ENCODE results near the gene PLEKHH1. TPM values are rescaled to one million over a fixed set of nuclear protein-coding genes. Genes with fewer than 3 reads are reported as not detected.

Gene PLEKHH1
- polyA plus RNA-seq, 3 donors, result 0.23 TPM; not detected in 2

GRCh38 chr14:67528276-67528675 lies 4.8 kb upstream of the PLEKHH1 start:
- H3K9me3 ChIP-seq (replicated peaks in 1 of 2; ENCODE audit: control insufficient read depth in 1 of 2, insufficient read depth in 1 of 2, low read length in 2 of 2), result no peaks in the 10 kb centered on the region
- H3K79me2 ChIP-seq (ENCODE audit: insufficient read depth, low read length), result no peaks in the 10 kb centered on the region
- H3K27ac ChIP-seq (ENCODE audit: low read depth in 1 of 2, low read length in 2 of 2), result no peak overlapping the region
- no peak overlapping the region for H3K4me2 ChIP-seq (replicated peaks; ENCODE audit: extremely low read depth, low read length, poor library complexity, severe bottlenecking)
- H3K9me3 Mint-ChIP-seq, result peaks cover 0 to 4% (median 0%) of the 10 kb centered on the region in 7 donors
- H3K27ac Mint-ChIP-seq, result peak overlapping the region in 1 of 7 donors; percentile 68
- peaks cover 55 to 67% (median 60%) of the 10 kb centered on the region in 3 donors for H3K27me3 Mint-ChIP-seq (ENCODE audit: low read depth in 3 of 3)
- no peaks in the 10 kb centered on the region for H3K36me3 Mint-ChIP-seq
- 100% methylated on average over 1 of the region's 1 CpG for WGBS (ENCODE audit: insufficient coverage)
- H2AFZ ChIP-seq (ENCODE audit: insufficient read depth, low read depth, low read length, poor library complexity, severe bottlenecking), result no peak overlapping the region
- H3K9ac ChIP-seq (ENCODE audit: insufficient read depth, low read length, poor library complexity, severe bottlenecking), result no peak overlapping the region
- peaks cover 18% of the 10 kb centered on the region for H3K4me1 Mint-ChIP-seq
- no peak for DNase-seq
- no peaks in the 10 kb centered on the region for H4K20me1 ChIP-seq (ENCODE audit: insufficient read depth, low read length)
- peaks cover 11 to 19% of the 10 kb centered on the region in 2 donors for H3K4me1 ChIP-seq (ENCODE audit: control insufficient read depth in 1 of 2, insufficient read depth in 2 of 2, low read length in 2 of 2)
- TF ChIP-seq, protein P1, sequence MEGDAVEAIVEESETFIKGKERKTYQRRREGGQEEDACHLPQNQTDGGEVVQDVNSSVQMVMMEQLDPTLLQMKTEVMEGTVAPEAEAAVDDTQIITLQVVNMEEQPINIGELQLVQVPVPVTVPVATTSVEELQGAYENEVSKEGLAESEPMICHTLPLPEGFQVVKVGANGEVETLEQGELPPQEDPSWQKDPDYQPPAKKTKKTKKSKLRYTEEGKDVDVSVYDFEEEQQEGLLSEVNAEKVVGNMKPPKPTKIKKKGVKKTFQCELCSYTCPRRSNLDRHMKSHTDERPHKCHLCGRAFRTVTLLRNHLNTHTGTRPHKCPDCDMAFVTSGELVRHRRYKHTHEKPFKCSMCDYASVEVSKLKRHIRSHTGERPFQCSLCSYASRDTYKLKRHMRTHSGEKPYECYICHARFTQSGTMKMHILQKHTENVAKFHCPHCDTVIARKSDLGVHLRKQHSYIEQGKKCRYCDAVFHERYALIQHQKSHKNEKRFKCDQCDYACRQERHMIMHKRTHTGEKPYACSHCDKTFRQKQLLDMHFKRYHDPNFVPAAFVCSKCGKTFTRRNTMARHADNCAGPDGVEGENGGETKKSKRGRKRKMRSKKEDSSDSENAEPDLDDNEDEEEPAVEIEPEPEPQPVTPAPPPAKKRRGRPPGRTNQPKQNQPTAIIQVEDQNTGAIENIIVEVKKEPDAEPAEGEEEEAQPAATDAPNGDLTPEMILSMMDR (IDR thresholded peaks at IDR 0.05), result no peak
- H3K27me3 ChIP-seq (ENCODE audit: control insufficient read depth in 2 of 2, insufficient read depth in 2 of 2, low read length in 2 of 2), result peaks cover 34 to 45% of the 10 kb centered on the region in 2 donors
- intact Hi-C loops (cut with micrococcal nuclease), result no loop called here
- no peaks in the 10 kb centered on the region for H3K36me3 ChIP-seq (replicated peaks in 1 of 2; ENCODE audit: control insufficient read depth in 1 of 2, insufficient read depth in 2 of 2, low read length in 2 of 2)
- no peak overlapping the region for H3K4me3 ChIP-seq (replicated peaks in 1 of 3; ENCODE audit: low read depth in 2 of 3, low read length in 3 of 3)
- no peak overlapping the region for H3K4me3 Mint-ChIP-seq

- Mint-ChIP-seq H3K27ac (no peak overlapping the region), H3K9me3 (peaks cover 0 to 4% (median 0%) of the 10 kb centered on the region in 7 donors), H3K27me3 (ENCODE audit: low read depth in 3 of 3) (peaks cover 62 to 74% (median 66%) of the 10 kb centered on the region in 3 donors), H3K4me1 (peaks cover 13% of the 10 kb centered on the region), H3K36me3 (peaks cover 3 to 8% of the 10 kb centered on the region in 2 donors), H3K4me3 (peak overlapping the region in 1 of 2 donors; percentile 13)
- no peak overlapping the region for H3K4me2 ChIP-seq (replicated peaks; ENCODE audit: extremely low read depth, low read length, poor library complexity, severe bottlenecking)
- no peak overlapping the region for H3K4me3 ChIP-seq (replicated peaks in 1 of 3; ENCODE audit: low read depth in 2 of 3, low read length in 3 of 3)
- peaks cover 10 to 16% of the 10 kb centered on the region in 2 donors for H3K4me1 ChIP-seq (ENCODE audit: control insufficient read depth in 1 of 2, insufficient read depth in 2 of 2, low read length in 2 of 2)
- H4K20me1 ChIP-seq (ENCODE audit: insufficient read depth, low read length), result no peaks in the 10 kb centered on the region
- TF ChIP-seq, protein P1 (IDR thresholded peaks at IDR 0.05), result no peak
- peaks cover 0 to 13% of the 10 kb centered on the region in 2 donors for H3K9me3 ChIP-seq (replicated peaks in 1 of 2; ENCODE audit: control insufficient read depth in 1 of 2, insufficient read depth in 1 of 2, low read length in 2 of 2)
- H3K9ac ChIP-seq (ENCODE audit: insufficient read depth, low read length, poor library complexity, severe bottlenecking), result no peak overlapping the region
- no peak for DNase-seq
- H3K79me2 ChIP-seq (ENCODE audit: insufficient read depth, low read length), result no peaks in the 10 kb centered on the region
- H3K36me3 ChIP-seq (replicated peaks in 1 of 2; ENCODE audit: control insufficient read depth in 1 of 2, insufficient read depth in 2 of 2, low read length in 2 of 2), result no peaks in the 10 kb centered on the region
- H3K27ac ChIP-seq (ENCODE audit: low read depth in 1 of 2, low read length in 2 of 2), result no peak overlapping the region
- intact Hi-C loops (cut with micrococcal nuclease), result no loop called here
- WGBS (ENCODE audit: insufficient coverage), result 91% methylated on average over 3 of the region's 5 CpGs
- no peak overlapping the region for H2AFZ ChIP-seq (ENCODE audit: insufficient read depth, low read depth, low read length, poor library complexity, severe bottlenecking)
- H3K27me3 ChIP-seq (ENCODE audit: control insufficient read depth in 2 of 2, insufficient read depth in 2 of 2, low read length in 2 of 2), result peaks cover 51 to 57% of the 10 kb centered on the region in 2 donors
Measured at GRCh38 chr14:67529947-67530935, 2.8 kb upstream of the PLEKHH1 start.

Measured in CD14-positive monocyte (primary cell).